Measurements from ENCODE around the gene HOOK2.

Gene HOOK2

GRCh38 chr19:12793290-12794195 lies 18.2 kb upstream of the HOOK2 start (continued):
- TF ChIP-seq ZNF335 (tag by site-specific recombination; conservative IDR thresholded peaks at IDR 0.05) (peak; percentile 88), ELK4 (IDR thresholded peaks at IDR 0.05; ENCODE audit: borderline replicate concordance, low read depth, low read length) (peak; percentile 100), ZNF600 (tag by site-specific recombination; IDR thresholded peaks at IDR 0.05) (peak; percentile 21; the same call in 1 of the 2 replicates), ZNF529 (tag by site-specific recombination; IDR thresholded peaks at IDR 0.05; ENCODE audit: insufficient replicate concordance) (no peak), KLF10 (tag by site-specific recombination; IDR thresholded peaks at IDR 0.05) (peak; percentile 83), HIC1 (tag by site-specific recombination; IDR thresholded peaks at IDR 0.05) (peak; percentile 96), ZFHX2 (tag by site-specific recombination; conservative IDR thresholded peaks at IDR 0.05) (peak; percentile 96), ATF2 (tag by site-specific recombination; IDR thresholded peaks at IDR 0.05; ENCODE audit: low read depth) (no peak), BCL11A (tag by site-specific recombination; IDR thresholded peaks at IDR 0.05; ENCODE audit: low read depth) (no peak), HOXA7 (CRISPR knock-in tag; IDR thresholded peaks at IDR 0.05; ENCODE audit: borderline replicate concordance) (no peak), ZNF311 (tag by site-specific recombination; IDR thresholded peaks at IDR 0.05; ENCODE audit: borderline replicate concordance) (no peak), ZNF658 (tag by site-specific recombination; IDR thresholded peaks at IDR 0.05) (no peak), ZNF248 (tag by site-specific recombination; IDR thresholded peaks at IDR 0.05) (no peak), ZNF629 (tag by site-specific recombination; IDR thresholded peaks at IDR 0.05) (peak; percentile 80), ZNF785 (tag by site-specific recombination; IDR thresholded peaks at IDR 0.05) (no peak), OVOL3 (tag by site-specific recombination; IDR thresholded peaks at IDR 0.05) (no peak), EGR2 (tag by site-specific recombination; IDR thresholded peaks at IDR 0.05; ENCODE audit: low read depth) (peak; percentile 86; the same call in 1 of the 2 replicates), ZNF664 (tag by site-specific recombination; IDR thresholded peaks at IDR 0.05) (no peak), ZNF214 (tag by site-specific recombination; IDR thresholded peaks at IDR 0.05; ENCODE audit: borderline replicate concordance) (no peak), KLF7 (tag by site-specific recombination; IDR thresholded peaks at IDR 0.05; ENCODE audit: borderline replicate concordance) (peak; percentile 34; the same call in 1 of the 2 replicates), SALL2 (tag by site-specific recombination; IDR thresholded peaks at IDR 0.05; ENCODE audit: borderline replicate concordance) (no peak), ZNF473 (tag by site-specific recombination; IDR thresholded peaks at IDR 0.05) (no peak), ZBTB48 (tag by site-specific recombination; IDR thresholded peaks at IDR 0.05) (peak; percentile 77), ZNF561 (tag by site-specific recombination; IDR thresholded peaks at IDR 0.05; ENCODE audit: borderline replicate concordance) (peak; percentile 38; the same call in 1 of the 2 replicates), ZNF704 (tag by site-specific recombination; IDR thresholded peaks at IDR 0.05) (no peak), ZBTB20 (tag by site-specific recombination; IDR thresholded peaks at IDR 0.05) (peak; percentile 97), SP2 (tag by site-specific recombination; IDR thresholded peaks at IDR 0.05) (peak; percentile 89), PRDM2 (tag by site-specific recombination; IDR thresholded peaks at IDR 0.05; ENCODE audit: borderline replicate concordance) (no peak)

All from HEK293 (cell line).